GM12878 (cell line): ENCODE data around the gene ERC2.

Experiments used
- ATF3 ChIP-seq: IDR thresholded peaks from 2 replicates; pipeline ENCODE4 v1.6.1; 2011; ENCODE audit warnings: low read depth, mild to moderate bottlenecking, low read length, moderate library complexity, borderline replicate concordance; ENCODE audit errors: extremely low read depth
- BHLHE40 ChIP-seq, 2 experiments: fragments of 450-650 bp in 1 of 2; IDR thresholded peaks; 2 replicates each; pipeline ENCODE4 v1.6.1; 2011 to 2017; ENCODE audit warnings: low read depth in 2 of 2, borderline replicate concordance in 1 of 2, improper control_type of control experiment in 1 of 2, low read length in 1 of 2, mild to moderate bottlenecking in 1 of 2
- CTCF ChIP-seq, 3 experiments: IDR thresholded peaks in 2 of 3; conservative IDR thresholded peaks in 1 of 3; 2 replicates each; pipeline ENCODE4 v1.5.1; 2011; ENCODE audit warnings: low read depth in 3 of 3, low read length in 3 of 3, mild to moderate bottlenecking in 3 of 3, control low read depth in 2 of 3, moderate library complexity in 2 of 3, inconsistent platforms in 1 of 3, mixed read lengths in 1 of 3; ENCODE audit not compliant: control insufficient read depth in 2 of 3, insufficient read depth in 1 of 3; ENCODE audit errors: extremely low read depth in 1 of 3
- GABPA ChIP-seq: IDR thresholded peaks from 2 replicates; pipeline ENCODE4 v1.6.1; 2014; ENCODE audit warnings: antibody characterized with exemption, low read depth, mild to moderate bottlenecking, inconsistent platforms
- IRF3 ChIP-seq: fragments of 450-650 bp; IDR thresholded peaks from 2 replicates; pipeline ENCODE4 v1.6.1; 2014; ENCODE audit warnings: mild to moderate bottlenecking
- PAX5 ChIP-seq: IDR thresholded peaks from 2 replicates; pipeline ENCODE4 v1.6.1; 2011; ENCODE audit warnings: low read depth, low read length, borderline replicate concordance
- POLR2A ChIP-seq: IDR thresholded peaks from 2 replicates; pipeline ENCODE4 v1.6.1; 2011; ENCODE audit warnings: low read depth, mild to moderate bottlenecking, low read length
- POLR2AphosphoS5 ChIP-seq: IDR thresholded peaks from 2 replicates; pipeline ENCODE4 v1.6.1; 2011; ENCODE audit warnings: mild to moderate bottlenecking, low read length, inconsistent platforms
- SPI1 ChIP-seq: IDR thresholded peaks from 2 replicates; pipeline ENCODE4 v1.6.1; 2011; ENCODE audit warnings: low read depth, mild to moderate bottlenecking, low read length, moderate library complexity, borderline replicate concordance; ENCODE audit not compliant: insufficient read depth
- SUZ12 ChIP-seq: fragments of 200-600 bp; sonication (generic); IDR thresholded peaks from one replicate; pipeline ENCODE4 v1.6.1; 2018; ENCODE audit warnings: antibody characterized with exemption, mild to moderate bottlenecking; ENCODE audit not compliant: unreplicated experiment
- USF1 ChIP-seq: IDR thresholded peaks from 2 replicates; pipeline ENCODE4 v1.6.1; 2011; ENCODE audit warnings: borderline replicate concordance, low read depth, mild to moderate bottlenecking, moderate library complexity, mixed read lengths, low read length; ENCODE audit not compliant: insufficient read depth; ENCODE audit errors: extremely low read length
- USF2 ChIP-seq: IDR thresholded peaks from 2 replicates; pipeline ENCODE4 v1.6.1; 2011; ENCODE audit warnings: low read depth, low read length, improper control_type of control experiment, borderline replicate concordance
- TF ChIP-seq, protein P1 (sequence below): IDR thresholded peaks from 2 replicates; pipeline ENCODE4 v1.6.1; 2012; ENCODE audit warnings: low read depth, low read length, improper control_type of control experiment
- TF ChIP-seq, protein P2 (sequence below): fragments of 450-650 bp; IDR thresholded peaks from 2 replicates; pipeline ENCODE4 v1.6.1; 2017; ENCODE audit warnings: mild to moderate bottlenecking

- TF ChIP-seq IRF3 (no peak), CTCF (IDR thresholded peaks at IDR 0.05 in 2 of 3, conservative IDR thresholded peaks at IDR 0.05 in 1 of 3; ENCODE audit: control insufficient read depth in 2 of 3, extremely low read depth in 1 of 3, insufficient read depth in 1 of 3, low read depth in 3 of 3, low read length in 3 of 3) (no peak), GABPA (no peak), USF2 (no peak), POLR2AphosphoS5 (no peak), ATF3 (no peak), SPI1 (no peak), BHLHE40 (IDR thresholded peaks at IDR 0.05; ENCODE audit: borderline replicate concordance in 1 of 2, low read depth in 2 of 2, low read length in 1 of 2) (no peak), PAX5 (no peak), USF1 (no peak), SUZ12 (no peak), POLR2A (no peak)
- TF ChIP-seq, protein P1, sequence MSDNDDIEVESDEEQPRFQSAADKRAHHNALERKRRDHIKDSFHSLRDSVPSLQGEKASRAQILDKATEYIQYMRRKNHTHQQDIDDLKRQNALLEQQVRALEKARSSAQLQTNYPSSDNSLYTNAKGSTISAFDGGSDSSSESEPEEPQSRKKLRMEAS, result no peak
- TF ChIP-seq, protein P2, sequence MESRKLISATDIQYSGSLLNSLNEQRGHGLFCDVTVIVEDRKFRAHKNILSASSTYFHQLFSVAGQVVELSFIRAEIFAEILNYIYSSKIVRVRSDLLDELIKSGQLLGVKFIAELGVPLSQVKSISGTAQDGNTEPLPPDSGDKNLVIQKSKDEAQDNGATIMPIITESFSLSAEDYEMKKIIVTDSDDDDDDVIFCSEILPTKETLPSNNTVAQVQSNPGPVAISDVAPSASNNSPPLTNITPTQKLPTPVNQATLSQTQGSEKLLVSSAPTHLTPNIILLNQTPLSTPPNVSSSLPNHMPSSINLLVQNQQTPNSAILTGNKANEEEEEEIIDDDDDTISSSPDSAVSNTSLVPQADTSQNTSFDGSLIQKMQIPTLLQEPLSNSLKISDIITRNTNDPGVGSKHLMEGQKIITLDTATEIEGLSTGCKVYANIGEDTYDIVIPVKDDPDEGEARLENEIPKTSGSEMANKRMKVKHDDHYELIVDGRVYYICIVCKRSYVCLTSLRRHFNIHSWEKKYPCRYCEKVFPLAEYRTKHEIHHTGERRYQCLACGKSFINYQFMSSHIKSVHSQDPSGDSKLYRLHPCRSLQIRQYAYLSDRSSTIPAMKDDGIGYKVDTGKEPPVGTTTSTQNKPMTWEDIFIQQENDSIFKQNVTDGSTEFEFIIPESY, result no peak
These were observed 912.2 kb downstream of the ERC2 start for GRCh38 chr3:55555873-55556618.
